Lung (tissue), 12 donors: ENCODE data around the gene CLUH. TPM values are rescaled to one million over a fixed set of nuclear protein-coding genes. Genes with fewer than 3 reads are reported as not detected.

ENCODE experiments used
- ATAC-seq: fragments of 200-7000 bp; cut with Tn5 transposase; one replicate; pipeline ENCODE4 v1.9.1; 2020; ENCODE audit warnings: moderate number of reproducible peaks; ENCODE audit not compliant: insufficient read depth, low FRiP score
- DNase-seq, 3 donors: peaks; one replicate each; pipeline ENCODE4 v3.0.0-alpha.2; 2013 to 2017
- H3K27ac ChIP-seq, 2 donors: one replicate each; pipeline ENCODE4 v1.5.1; 2013; ENCODE audit warnings: mild to moderate bottlenecking in 2 of 2, moderate library complexity in 2 of 2, control low read depth in 1 of 2, inconsistent platforms in 1 of 2, low read depth in 1 of 2, low read length in 1 of 2
- H3K27me3 ChIP-seq, 3 donors: one replicate each; pipeline ENCODE4 v1.5.1; 2013; ENCODE audit warnings: low read length in 2 of 3; ENCODE audit not compliant: control insufficient read depth in 3 of 3, insufficient read depth in 3 of 3
- H3K36me3 ChIP-seq, 4 donors: one replicate each; pipeline ENCODE4 v1.5.1; 2013; ENCODE audit warnings: low read length in 4 of 4, mild to moderate bottlenecking in 1 of 4, moderate library complexity in 1 of 4; ENCODE audit not compliant: control insufficient read depth in 4 of 4, insufficient read depth in 4 of 4
- H3K4me1 ChIP-seq, 5 donors: one replicate each; pipeline ENCODE4 v1.5.1; 2013; ENCODE audit warnings: low read length in 5 of 5, mild to moderate bottlenecking in 2 of 5, moderate library complexity in 1 of 5; ENCODE audit not compliant: control insufficient read depth in 5 of 5, insufficient read depth in 5 of 5
- H3K4me3 ChIP-seq: one replicate; pipeline ENCODE4 v1.5.1; 2013; ENCODE audit warnings: mild to moderate bottlenecking, control low read depth, moderate library complexity
- H3K9ac ChIP-seq, 2 donors: one replicate each; pipeline ENCODE4 v1.5.1; 2013; ENCODE audit warnings: low read length in 2 of 2, control low read depth in 1 of 2; ENCODE audit not compliant: insufficient read depth in 1 of 2
- H3K9me3 ChIP-seq, 4 donors: one replicate each; pipeline ENCODE4 v1.5.1; 2013; ENCODE audit warnings: low read length in 3 of 4, mild to moderate bottlenecking in 1 of 4, moderate library complexity in 1 of 4; ENCODE audit not compliant: control insufficient read depth in 4 of 4, insufficient read depth in 3 of 4
- WGBS, 2 donors: extraction: QIAGEN DNeasy Blood & Tissue Kit; methylation state at CpG; one replicate each; pipeline ENCODE4 v1.1.7; 2013; 5-methylcytosine and 5-hydroxymethylcytosine counted together
- polyA plus RNA-seq, 2 donors: library from polyadenylated mRNA; stranded (reverse); fragments of 200-250 nt; gene quantifications; one replicate each; pipeline ENCODE4 v1.2.1, GENCODE V29; 2013
- total RNA-seq, 2 donors: library from RNA; depleted of rRNA in 1 of 2; stranded (reverse); fragments of >200 nt in 1 of 2; gene quantifications; one replicate each; pipeline ENCODE4 v1.2.1, GENCODE V29; 2014 to 2021
- TF ChIP-seq, protein P1 (sequence below): IDR thresholded peaks from 2 replicates; pipeline ENCODE4 v1.5.1; 2012; ENCODE audit warnings: mild to moderate bottlenecking; ENCODE audit errors: control extremely low read depth, extremely low read depth
- donor health status: control.
- donor health status: control.
- donor health status: Bipolar disorder and iron deficiency.
- donor health status: healthy.
- donor health status: DM: yes; HTN: yes; CAD: no.

CLUH gene
- total and polyA plus RNA-seq, 4 donors, result 29.7 to 80.5 (median 42.1) TPM

- H3K4me3 ChIP-seq, result no peak overlapping the region
- DNase-seq (no peak), ATAC-seq (no peak)
- 78 to 90% methylated on average over 3 of the region's 3 CpGs for WGBS, 2 donors
- peaks cover 0 to 7% (median 3%) of the 10 kb centered on the region in 3 donors for H3K27me3 ChIP-seq
- no peak overlapping the region for H3K27ac ChIP-seq
- H3K9me3 ChIP-seq, result peaks cover 0 to 2% (median 0%) of the 10 kb centered on the region in 4 donors
- no peaks in the 10 kb centered on the region for H3K4me1 ChIP-seq
- H3K36me3 ChIP-seq, result no peaks in the 10 kb centered on the region
- TF ChIP-seq, protein P1, sequence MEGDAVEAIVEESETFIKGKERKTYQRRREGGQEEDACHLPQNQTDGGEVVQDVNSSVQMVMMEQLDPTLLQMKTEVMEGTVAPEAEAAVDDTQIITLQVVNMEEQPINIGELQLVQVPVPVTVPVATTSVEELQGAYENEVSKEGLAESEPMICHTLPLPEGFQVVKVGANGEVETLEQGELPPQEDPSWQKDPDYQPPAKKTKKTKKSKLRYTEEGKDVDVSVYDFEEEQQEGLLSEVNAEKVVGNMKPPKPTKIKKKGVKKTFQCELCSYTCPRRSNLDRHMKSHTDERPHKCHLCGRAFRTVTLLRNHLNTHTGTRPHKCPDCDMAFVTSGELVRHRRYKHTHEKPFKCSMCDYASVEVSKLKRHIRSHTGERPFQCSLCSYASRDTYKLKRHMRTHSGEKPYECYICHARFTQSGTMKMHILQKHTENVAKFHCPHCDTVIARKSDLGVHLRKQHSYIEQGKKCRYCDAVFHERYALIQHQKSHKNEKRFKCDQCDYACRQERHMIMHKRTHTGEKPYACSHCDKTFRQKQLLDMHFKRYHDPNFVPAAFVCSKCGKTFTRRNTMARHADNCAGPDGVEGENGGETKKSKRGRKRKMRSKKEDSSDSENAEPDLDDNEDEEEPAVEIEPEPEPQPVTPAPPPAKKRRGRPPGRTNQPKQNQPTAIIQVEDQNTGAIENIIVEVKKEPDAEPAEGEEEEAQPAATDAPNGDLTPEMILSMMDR, result no peak
- H3K9ac ChIP-seq, result no peak overlapping the region
Observed at GRCh38 chr17:2736956-2737355, 25.4 kb upstream of the CLUH start.

- Histone ChIP-seq H3K9me3 (no peaks in the 10 kb centered on the region), H3K9ac (no peak overlapping the region), H3K36me3 (no peaks in the 10 kb centered on the region), H3K4me3 (no peak overlapping the region), H3K27me3 (peaks cover 0 to 12% (median 0%) of the 10 kb centered on the region in 3 donors), H3K27ac (no peak overlapping the region), H3K4me1 (no peaks in the 10 kb centered on the region)
- DNase-seq (peak in 1 of 3 donors; percentile 20), ATAC-seq (no peak)
- 78 to 83% methylated on average over 5 of the region's 5 CpGs for WGBS, 2 donors
- TF ChIP-seq, protein P1, result no peak
Observed at GRCh38 chr17:2735896-2736295, 24.3 kb upstream of the CLUH start.

DNA sequence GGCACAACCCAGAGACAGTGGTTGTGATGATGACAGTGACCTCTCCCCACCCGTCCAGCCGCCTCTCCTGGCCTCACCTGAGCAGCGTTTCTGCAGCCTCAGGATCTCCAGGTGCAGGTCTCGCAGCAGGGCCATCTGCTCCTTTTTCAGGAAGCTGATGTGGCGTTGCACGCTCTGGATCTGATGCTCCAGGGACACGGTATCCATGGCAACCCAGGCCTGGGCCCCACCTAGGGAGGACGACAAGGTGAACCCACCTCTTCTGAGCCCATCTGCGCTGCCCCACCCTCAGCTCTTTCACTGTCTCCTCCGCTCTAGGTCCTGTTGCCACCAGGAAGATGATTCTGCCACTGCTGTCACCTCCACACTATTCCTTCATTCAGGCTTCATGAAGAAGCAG is 23.4 kb upstream of the CLUH start:
- no peak for DNase-seq
- Histone ChIP-seq H3K36me3 (no peaks in the 10 kb centered on the region), H3K27me3 (peaks cover 0 to 10% (median 0%) of the 10 kb centered on the region in 3 donors), H3K27ac (no peak overlapping the region), H3K4me1 (no peaks in the 10 kb centered on the region), H3K4me3 (no peak overlapping the region), H3K9ac (no peak overlapping the region), H3K9me3 (no peaks in the 10 kb centered on the region)
- ATAC-seq, result no peak
- TF ChIP-seq, protein P1, result no peak
- WGBS, 2 donors, result 78 to 81% methylated on average over 10 of the region's 10 CpGs

GRCh38 chr17:2731807-2732206 is 20.2 kb upstream of the CLUH start:
- Histone ChIP-seq H3K27me3 (peaks cover 0 to 12% (median 7%) of the 10 kb centered on the region in 3 donors), H3K4me3 (no peak overlapping the region), H3K27ac (no peak overlapping the region), H3K9ac (no peak overlapping the region), H3K36me3 (no peaks in the 10 kb centered on the region), H3K9me3 (no peaks in the 10 kb centered on the region), H3K4me1 (peaks cover 0 to 1% (median 0%) of the 10 kb centered on the region in 5 donors)
- no peak for ATAC-seq
- TF ChIP-seq, protein P1, result no peak
- 78 to 91% methylated on average over 10 of the region's 10 CpGs for WGBS, 2 donors
- DNase-seq, result no peak
